ENCODE results near the gene RNF220.
"Not testable (repeated sequence)": the region's sequence is repeated elsewhere in the genome, so short reads cannot be mapped to it uniquely, and the experiment has no call there.

The RNF220 gene

GRCh38 chr1:44661781-44662682 is 257.0 kb downstream of the RNF220 start:
- DNase-seq: peak; percentile 66

GRCh38 chr1:44662683-44663030 is 257.6 kb downstream of the RNF220 start:
- DNase-seq: no peak

- no peak for DNase-seq
These were observed 258.4 kb downstream of the RNF220 start for GRCh38 chr1:44663417-44663816.

- no peak for DNase-seq
These were observed 259.8 kb downstream of the RNF220 start for GRCh38 chr1:44664730-44665370.

GRCh38 chr1:44666719-44667118 is 261.7 kb downstream of the RNF220 start:
- not testable (repeated sequence) for DNase-seq

- DNase-seq: no peak
These were observed 265.9 kb downstream of the RNF220 start for GRCh38 chr1:44670751-44671640.

GRCh38 chr1:44672254-44672955 is 267.4 kb downstream of the RNF220 start:
- DNase-seq: no peak

GRCh38 chr1:44672961-44673674 is 268.1 kb downstream of the RNF220 start:
- no peak for DNase-seq

GRCh38 chr1:44673675-44674112 is 268.6 kb downstream of the RNF220 start:
- DNase-seq: peak; percentile 49

GRCh38 chr1:44674113-44675000 is 269.3 kb downstream of the RNF220 start, which contains the start of the genes ARMH1 and TMEM53:
Gene ARMH1, plus strand, starts transcription at chr1:44674714. Its CDS starts 14,984 bp downstream, at chr1:44689698.
Gene TMEM53, minus strand, starts transcription at chr1:44674481. Its CDS starts 90 bp downstream, at chr1:44674391.
- DNase-seq: peak; percentile 99

- no peak for DNase-seq
These were observed 270.1 kb downstream of the RNF220 start for GRCh38 chr1:44675186-44675585.

- no peak for DNase-seq
These were observed 271.6 kb downstream of the RNF220 start for GRCh38 chr1:44676484-44677200.

- DNase-seq: peak; percentile 35
These were observed 272.2 kb downstream of the RNF220 start for GRCh38 chr1:44677201-44677766.

GRCh38 chr1:44678120-44678519 is 273.1 kb downstream of the RNF220 start:
- no peak for DNase-seq

GRCh38 chr1:44678626-44679025 is 273.6 kb downstream of the RNF220 start:
- DNase-seq: no peak

GRCh38 chr1:44679468-44679867 is 274.4 kb downstream of the RNF220 start:
- DNase-seq: no peak

- DNase-seq: peak; percentile 35
These were observed 277.1 kb downstream of the RNF220 start for GRCh38 chr1:44681905-44682882.

GRCh38 chr1:44682883-44683265 is 277.8 kb downstream of the RNF220 start:
- DNase-seq: no peak
